ENCODE results near the gene LPO.

LPO gene

GRCh38 chr17:58306131-58306951 lies 68.0 kb downstream of the LPO start:
- DNase-seq: no peak

DNA sequence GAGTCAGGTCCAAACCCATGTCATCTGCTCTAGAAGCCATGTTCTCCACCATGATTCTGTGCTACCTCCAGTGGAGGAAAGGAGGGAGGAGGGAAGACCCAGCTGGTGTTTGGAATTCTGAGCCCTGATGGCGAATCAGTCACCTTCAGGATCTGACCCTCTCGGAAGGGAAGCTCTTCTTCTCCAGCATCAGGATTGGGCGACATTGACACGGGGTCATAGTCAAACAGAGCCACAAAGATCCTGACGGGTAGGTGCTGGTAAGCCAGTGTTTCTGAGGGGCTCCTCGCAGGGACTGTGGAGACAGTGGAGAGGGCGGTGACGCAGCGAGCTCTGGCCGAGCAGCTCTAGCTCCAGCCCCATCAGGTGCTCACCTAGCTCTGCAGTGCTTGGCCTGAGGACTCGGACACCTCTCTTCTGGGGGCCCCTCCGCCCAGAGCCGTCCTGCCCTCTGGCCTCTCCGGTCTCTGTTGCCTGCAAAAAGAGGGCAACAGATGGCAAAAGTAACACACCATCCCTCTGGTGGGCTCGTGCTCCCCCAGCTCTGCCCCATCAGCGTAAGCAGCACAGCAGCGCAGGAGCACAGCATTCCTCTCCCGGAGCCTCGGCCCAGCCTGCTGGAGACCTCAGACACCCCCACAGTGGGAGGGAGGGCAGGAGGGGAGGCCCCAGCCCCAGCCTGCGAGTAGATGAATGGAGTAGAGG lies 69.2 kb downstream of the LPO start:
- DNase-seq: no peak

DNA sequence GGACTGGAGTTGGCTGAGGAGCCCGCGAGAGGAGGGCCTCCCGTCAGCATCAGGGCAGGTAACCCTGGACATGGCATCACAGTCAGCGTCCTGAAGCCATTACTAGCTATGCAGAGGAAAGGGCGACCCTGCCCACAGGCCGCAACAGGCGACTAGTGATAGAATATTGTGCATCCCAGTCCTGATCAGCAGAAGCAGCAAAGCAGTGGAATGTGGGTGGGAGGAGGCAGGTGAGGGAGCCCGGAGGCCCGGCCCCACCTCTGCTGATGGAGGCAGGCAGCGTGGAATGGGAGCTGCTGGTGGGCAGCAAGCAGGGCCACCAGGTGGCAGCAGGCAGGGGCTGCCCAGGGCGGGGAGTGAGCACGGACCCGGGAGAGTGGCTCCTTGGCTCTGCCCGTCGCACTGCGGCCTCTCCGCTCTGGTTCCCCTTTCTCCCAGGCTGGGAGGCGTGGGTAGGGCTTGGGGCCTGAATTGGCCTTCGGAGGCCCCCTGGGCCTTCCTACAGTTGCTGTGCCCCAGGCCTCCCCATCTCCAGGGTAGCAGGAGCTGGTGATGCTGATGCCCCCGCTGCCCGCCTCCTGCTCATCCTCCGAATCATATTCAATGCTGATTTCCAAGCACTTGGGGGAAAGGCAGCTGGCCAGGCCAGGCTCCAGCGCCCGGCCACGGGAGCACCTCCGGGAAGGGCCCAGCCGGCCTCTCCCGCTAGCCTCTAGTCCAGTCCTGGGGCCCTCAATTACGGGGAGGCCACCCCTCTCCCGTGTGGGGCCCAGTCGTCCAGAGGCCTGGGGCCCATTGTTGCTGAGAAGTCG lies 70.0 kb downstream of the LPO start:
- no peak for DNase-seq

DNA sequence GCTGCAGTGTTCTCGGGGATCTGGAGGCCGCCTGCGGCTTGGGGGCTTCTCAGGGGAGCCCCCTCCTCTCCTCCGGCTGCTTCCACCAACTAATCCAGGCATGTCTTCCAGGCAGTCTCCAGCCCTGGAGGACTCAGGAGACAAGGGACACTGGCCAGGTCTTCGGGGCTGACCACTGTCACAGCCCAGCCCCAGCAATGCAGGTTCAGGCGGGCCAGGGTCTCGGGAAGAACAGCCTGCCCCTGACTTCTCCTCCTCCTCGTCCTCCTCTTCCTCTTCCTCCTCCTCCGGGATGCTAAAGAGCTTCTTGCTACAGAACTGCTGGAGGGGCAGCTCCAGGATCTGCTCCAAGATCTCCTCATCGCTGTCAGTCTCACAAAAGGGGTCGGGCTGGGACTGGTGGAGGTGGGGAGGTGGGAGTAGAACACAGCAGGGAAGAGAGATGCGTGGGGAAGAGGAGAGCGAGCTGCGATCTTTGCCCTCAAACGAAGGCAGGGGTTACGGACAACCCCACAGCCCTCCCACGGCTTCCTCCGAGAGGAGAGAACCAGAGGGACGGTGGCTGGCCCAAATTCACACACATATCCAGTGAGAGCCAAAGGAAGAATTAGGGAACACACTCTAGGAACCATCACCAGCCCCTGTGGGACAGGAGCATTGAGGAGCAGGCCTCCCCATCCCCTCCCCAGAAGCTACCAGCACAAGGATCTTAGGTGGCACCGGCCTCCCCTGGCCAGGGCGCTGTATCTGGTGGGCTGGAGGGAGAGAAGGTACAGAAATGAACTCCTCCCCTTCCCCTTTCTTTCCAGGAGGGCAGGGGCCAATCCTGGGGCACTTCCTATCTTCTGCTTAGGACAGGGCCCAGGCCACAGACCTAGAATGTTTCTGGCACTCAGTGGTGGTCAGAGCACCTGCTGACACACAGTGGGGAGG lies 70.9 kb downstream of the LPO start:
- DNase-seq: no peak

DNA sequence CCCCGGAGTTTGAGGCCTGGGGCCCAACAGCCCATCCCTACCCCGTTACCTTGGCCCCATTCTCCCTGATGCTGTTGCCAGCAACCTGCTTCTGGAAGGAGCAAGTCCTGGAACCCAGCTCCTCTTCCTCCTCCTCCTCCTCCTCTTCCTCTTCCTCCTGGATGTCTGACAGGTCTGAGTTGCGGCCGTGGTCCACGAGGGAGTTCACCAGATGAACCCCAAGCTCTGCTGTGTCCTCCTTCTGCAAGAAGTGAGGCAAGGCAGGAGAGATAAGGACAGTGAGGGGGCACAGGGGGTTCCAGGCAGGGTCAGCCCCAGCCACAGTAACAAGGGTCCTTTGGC lies 71.5 kb downstream of the LPO start:
- DNase-seq: no peak

DNA sequence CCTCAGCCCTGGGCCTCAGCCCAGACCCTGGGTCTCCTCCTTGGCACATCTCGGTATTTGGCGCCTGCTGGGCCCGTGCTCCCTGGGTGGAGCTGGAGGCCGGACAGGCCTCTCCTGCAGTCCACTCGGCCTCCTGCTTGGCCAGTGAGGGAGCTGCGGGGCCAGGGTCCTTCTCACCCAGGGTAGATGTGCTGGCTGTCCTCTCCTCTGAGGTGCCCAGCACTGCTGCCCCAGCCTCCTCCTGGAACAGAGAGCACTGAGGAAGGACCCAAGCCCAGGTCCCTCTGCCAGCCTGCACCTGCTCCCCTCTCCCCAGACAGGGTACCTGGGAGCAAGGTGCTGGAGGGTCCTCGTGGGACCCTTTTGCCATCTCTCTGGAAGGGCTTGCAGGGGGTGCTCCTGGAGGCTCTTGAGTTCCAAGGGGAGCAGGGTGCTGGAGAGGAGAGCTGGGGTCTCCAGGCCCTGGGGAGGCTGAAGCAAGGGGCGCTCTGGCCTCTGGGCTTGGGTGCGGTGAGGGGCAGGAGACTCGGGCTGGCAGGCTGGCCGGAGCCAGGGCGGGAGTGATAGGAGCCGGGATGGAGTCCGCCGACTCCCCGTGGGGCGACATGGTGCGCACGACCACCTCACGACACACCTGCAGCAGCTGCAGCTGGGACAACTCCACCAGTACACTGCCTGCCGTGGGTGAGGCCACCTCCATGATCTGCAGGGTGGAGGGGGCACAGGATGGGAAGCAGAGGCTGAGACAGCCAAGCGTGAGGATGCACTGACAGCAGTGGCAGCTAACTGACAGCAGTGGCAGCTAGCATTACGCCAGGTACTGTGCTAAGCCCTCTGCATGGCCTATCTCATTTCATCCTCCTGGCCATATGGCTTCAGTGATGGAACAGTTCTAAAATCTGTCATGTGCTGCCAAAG lies 72.4 kb downstream of the LPO start:
- no peak for DNase-seq

DNA sequence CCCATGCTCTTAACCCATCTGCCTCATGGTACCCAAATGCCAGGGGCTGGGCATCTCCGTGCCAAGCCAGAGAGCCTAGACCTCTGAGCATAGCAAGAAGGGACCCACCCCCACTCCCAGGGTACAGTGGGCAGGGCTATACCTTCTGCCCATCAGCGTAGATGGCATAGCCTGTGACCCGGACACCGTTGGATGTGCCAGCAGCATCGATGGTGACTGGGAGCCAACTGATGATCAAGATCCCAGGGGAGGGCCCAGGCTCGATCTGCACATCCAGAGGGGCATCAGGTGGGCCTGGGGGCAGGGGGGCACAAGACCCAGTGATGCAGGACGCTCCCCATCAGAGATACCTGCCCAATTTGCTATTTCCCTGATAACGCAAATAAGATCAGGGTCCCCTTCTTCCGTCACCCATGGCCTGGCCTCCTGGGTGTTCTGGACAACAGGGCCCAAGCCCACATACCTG lies 73.1 kb downstream of the LPO start:
- DNase-seq: no peak

DNA sequence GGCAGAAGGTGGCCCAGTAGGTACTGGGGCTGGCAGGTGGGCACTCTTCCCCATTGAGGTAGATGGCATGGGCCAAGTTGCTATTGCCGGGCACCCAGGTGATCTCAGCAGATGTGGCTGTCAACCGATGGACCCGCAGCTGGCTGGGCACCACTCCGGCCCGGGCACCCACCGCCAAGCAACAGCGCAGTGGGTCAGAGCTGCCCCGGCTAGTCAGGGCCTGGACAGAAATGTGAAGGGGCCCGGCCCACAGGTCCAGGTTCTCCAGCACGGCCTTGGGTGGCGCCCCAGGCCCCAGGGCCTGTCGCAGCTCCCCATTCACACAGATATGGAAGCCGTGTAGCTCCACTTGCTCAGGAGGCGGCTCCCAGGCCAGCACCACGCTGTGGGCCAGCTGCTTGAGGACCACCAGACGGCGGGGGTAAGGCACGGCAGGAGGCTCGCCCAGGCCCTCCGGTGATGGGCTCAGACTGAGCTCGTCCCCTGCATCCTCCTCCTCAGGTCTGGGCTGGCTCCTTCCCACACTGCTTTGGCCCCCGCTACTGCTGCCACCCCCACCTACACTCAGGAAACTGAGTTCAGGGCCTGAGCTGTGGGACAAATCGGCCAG lies 73.7 kb downstream of the LPO start:
- no peak for DNase-seq

DNA sequence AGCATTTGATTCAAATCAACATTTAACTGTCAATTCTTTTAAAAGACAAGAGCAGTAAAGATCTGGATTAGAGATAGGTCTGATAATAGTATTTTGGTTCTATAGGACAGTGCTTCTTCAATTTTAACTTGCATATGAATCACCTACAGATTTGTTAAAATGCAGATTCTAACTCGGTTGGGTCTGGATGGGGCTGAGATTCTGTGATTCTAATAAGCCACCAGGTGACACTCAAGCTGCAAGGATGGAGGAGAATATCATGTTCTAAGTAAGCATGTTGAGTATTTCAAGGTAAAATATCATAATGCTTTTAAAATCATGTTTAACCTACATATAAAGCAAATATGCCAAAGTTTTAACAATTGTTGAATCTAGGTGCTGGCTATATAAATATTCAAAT lies 74.4 kb downstream of the LPO start:
- DNase-seq: no peak

DNA sequence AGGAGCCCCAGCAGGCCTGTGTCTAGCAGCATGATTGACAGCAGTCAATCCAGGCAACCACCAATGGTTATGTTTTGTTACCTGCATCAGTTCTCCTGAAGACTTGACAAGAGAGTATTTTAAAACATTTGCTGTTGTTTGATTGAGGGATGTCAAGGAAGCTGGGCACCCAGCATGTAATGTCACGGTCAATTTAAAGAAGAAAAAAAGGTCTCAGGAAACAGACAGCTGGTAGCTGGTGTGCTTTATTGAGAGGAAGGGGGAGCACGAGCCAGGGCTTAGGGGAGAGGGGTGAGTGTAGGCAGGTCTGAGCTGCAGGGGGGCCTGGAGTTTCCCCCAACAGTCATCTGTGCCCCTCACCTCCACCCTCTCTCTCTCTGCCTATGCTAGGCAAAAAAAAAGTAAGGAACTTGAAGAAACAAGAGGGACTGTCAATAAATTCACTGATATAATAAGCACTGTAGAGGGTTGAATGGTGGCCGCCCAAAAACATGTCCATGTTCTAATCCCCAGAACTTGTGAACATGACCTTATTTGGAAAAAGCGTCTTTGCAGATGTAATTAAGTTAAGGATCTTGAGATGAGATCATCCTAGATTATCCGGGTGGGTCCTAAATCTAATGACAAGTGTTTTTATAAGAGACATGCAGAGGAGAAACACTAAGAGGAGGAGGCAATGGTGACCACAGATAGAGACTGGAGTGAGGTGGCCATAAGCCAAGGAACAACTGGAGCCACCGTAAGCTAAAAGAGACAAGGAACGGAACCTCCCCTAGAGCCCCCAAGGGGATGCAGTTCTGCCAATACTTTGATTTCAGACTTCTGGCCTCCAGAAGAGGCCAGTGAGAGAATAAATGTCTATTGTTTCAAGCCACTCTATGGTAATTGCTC lies 75.7 kb downstream of the LPO start:
- no peak for DNase-seq

DNA sequence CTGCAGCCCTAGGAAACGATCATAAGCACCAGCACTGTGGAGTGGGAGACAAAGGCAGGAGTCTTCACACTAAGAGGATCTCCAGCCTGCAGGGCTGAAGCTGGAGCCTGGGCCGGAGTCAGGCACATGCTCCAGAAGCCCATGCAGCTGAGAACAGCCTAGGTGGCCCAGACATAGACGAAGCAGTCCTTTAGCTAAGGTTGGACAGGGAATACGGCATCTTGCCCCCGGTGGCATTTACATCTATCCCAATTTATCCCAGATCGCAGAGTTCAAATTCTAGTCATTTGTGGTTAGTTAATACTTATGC lies 76.3 kb downstream of the LPO start:
- DNase-seq: no peak

GRCh38 chr17:58315281-58315711 lies 76.9 kb downstream of the LPO start:
- no peak for DNase-seq

GRCh38 chr17:58315750-58316149 lies 77.4 kb downstream of the LPO start:
- DNase-seq: no peak

- DNase-seq: no peak
Observed at GRCh38 chr17:58316260-58316960, 78.0 kb downstream of the LPO start.

- DNase-seq: no peak
Observed at GRCh38 chr17:58317421-58318064, 79.2 kb downstream of the LPO start.

GRCh38 chr17:58318065-58318481 lies 79.7 kb downstream of the LPO start:
- no peak for DNase-seq
